IMR-90 (cell line): ENCODE data around the gene ASB3.

Experiments used
- CTCF ChIP-seq: conservative IDR thresholded peaks from 2 replicates; pipeline ENCODE4 v1.5.1; 2012; ENCODE audit warnings: mild to moderate bottlenecking, low read depth, low read length, improper control_type of control experiment
- POLR2A ChIP-seq: IDR thresholded peaks from 2 replicates; pipeline ENCODE4 v1.6.1; 2012; ENCODE audit warnings: mild to moderate bottlenecking, low read depth, low read length

GRCh38 chr2:53740170-53740569 lies 46.6 kb downstream of the ASB3 start:
- TF ChIP-seq CTCF (peak; percentile 71), POLR2A (no peak)
